Measurements from ENCODE around the gene RTCA.
"Not testable (repeated sequence)": the region's sequence is repeated elsewhere in the genome, so short reads cannot be mapped to it uniquely, and the experiment has no call there.

RTCA gene

GRCh38 chr1:100306735-100307313 is 40.8 kb downstream of the RTCA start:
- no peak for DNase-seq (ENCODE audit: low read depth in 2 of 2)

GRCh38 chr1:100308777-100309176 is 42.8 kb downstream of the RTCA start:
- DNase-seq (ENCODE audit: low read depth in 2 of 2), result no peak

- no peak for DNase-seq (ENCODE audit: low read depth in 2 of 2)
Measured at GRCh38 chr1:100309863-100310262, 43.8 kb downstream of the RTCA start.

GRCh38 chr1:100313382-100313781 is 47.4 kb downstream of the RTCA start:
- no peak for DNase-seq (ENCODE audit: low read depth in 2 of 2)

DNA sequence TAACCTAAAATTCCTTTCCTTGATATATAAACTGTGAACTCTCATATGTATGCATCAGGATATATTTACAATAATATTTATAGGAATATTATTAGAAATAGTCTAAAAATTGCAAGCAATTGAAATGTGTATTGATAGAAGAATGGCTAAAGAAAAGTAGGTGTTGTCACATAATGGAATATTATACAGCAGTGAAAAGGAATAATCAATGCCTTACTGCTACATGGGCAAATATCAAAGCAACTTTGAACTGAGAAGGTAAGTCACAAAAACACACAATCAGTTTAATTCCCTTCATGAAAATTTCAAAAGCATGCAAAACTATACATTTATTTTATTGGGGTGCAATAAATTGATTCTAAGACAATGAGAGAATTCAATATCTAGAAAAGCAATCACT is 50.6 kb downstream of the RTCA start:
- DNase-seq (ENCODE audit: low read depth in 2 of 2), result no peak

GRCh38 chr1:100320311-100321099 is 54.5 kb downstream of the RTCA start:
- no peak for DNase-seq (ENCODE audit: low read depth in 2 of 2)

DNA sequence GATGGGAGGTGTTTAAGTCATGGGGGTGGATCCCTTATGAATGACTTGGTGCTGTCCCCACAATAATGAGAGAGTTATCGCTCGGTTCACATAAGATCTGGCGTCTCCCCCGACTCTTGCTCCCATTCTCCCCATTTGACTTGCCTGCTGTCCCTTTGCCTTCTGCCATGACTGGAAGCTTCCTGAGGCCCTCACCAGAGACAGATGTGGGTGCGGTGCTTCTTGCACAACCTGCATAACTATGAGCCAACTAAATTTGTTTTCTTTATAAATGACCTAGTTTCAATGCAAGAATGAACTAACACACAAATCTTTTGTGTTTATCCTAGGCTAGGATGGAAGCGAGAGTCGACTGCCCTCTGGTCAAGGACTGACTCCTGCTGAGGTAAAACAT is 55.1 kb downstream of the RTCA start:
- DNase-seq (ENCODE audit: low read depth in 2 of 2), result no peak

DNA sequence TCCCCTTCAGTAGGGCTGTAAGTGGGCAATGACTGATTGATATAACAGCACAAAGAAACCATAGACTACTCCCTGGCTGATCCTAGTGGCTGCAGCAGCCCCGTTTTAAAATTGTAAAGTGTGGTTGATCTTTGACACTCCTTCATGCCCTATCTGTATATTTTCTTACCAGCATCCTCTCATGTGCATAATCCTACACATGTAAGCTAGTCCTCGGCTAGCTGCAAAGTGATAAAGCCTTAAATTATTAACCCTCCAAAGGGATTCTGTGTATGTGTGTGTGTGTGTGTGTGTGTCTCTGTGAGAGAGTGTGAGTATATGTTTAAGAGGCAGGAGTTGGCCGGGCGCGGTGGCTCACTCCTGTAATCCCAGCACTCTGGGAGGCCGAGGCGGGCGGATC is 55.5 kb downstream of the RTCA start:
- DNase-seq (ENCODE audit: low read depth in 2 of 2), result no peak

- no peak for DNase-seq (ENCODE audit: low read depth in 2 of 2)
Measured at GRCh38 chr1:100322436-100323211, 56.6 kb downstream of the RTCA start.

- no peak for DNase-seq (ENCODE audit: low read depth in 2 of 2)
Measured at GRCh38 chr1:100323419-100324106, 57.5 kb downstream of the RTCA start.

- DNase-seq (ENCODE audit: low read depth in 2 of 2), result no peak
Measured at GRCh38 chr1:100325415-100326324, 59.7 kb downstream of the RTCA start.

GRCh38 chr1:100326325-100326670 is 60.3 kb downstream of the RTCA start:
- DNase-seq (ENCODE audit: low read depth in 2 of 2), result not testable (repeated sequence)

DNA sequence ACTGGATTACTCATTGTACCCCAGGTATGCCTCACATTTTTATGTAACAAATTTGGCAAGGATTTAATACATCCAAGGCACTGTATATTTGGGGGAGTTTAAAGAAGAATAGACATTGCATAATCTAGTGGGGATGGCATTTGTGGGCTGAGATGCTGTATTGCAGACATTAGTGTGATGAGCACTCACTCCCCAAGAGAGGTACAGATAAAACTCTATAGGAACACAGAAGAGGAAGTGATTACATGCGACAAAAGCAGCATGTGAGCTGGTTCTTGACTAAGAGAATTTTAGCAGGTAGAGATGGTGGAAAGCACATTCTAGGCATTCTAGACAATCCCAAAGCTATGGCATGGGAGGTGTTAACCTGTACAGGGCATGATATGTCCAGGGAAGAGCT is 62.1 kb downstream of the RTCA start:
- DNase-seq (ENCODE audit: low read depth in 2 of 2), result no peak

- DNase-seq (ENCODE audit: low read depth in 2 of 2), result not testable (repeated sequence)
Measured at GRCh38 chr1:100331146-100331545, 65.1 kb downstream of the RTCA start.

DNA sequence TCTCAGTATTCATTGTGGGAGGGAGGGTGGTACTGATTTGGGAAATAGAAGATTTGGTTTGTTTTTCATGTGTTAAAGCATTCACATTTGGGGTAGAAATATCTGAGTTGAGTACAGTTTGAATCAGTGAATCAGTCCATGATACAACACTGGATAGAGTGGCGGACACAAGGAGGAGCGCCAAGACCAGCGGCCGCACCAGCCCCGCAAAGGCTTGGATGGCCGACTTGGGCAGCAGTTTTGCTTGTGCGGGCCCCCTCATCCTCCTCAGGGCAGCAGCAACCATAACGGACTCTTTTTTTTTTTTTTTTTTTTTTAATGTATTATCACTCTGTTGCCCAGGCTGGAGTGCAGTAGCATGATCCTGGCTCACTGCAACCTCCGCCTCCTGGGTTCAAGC is 66.3 kb downstream of the RTCA start:
- no peak for DNase-seq (ENCODE audit: low read depth in 2 of 2)

DNA sequence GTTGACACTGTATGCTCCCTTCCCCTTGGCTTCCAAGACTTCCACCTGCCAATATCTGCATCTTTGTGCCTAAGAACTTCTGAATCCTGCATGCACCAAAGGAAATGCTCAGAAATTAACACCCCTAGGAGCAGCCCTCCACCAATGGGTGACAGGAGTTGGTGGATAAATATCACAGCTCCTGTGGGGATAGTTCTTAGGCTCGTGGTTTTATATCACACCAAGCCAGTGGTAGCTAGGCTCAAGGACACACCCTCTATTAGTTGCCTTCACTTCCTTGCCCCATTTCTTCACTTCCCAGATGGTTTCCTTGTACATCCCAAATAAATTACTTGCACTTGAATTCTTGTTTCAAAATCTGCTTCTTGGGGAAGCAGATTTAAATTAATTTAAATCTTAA is 69.4 kb downstream of the RTCA start:
- no peak for DNase-seq (ENCODE audit: low read depth in 2 of 2)

- not testable (repeated sequence) for DNase-seq (ENCODE audit: low read depth in 2 of 2)
Measured at GRCh38 chr1:100337878-100338277, 71.9 kb downstream of the RTCA start.

- not testable (repeated sequence) for DNase-seq (ENCODE audit: low read depth in 2 of 2)
Measured at GRCh38 chr1:100339735-100340134, 73.7 kb downstream of the RTCA start.

DNA sequence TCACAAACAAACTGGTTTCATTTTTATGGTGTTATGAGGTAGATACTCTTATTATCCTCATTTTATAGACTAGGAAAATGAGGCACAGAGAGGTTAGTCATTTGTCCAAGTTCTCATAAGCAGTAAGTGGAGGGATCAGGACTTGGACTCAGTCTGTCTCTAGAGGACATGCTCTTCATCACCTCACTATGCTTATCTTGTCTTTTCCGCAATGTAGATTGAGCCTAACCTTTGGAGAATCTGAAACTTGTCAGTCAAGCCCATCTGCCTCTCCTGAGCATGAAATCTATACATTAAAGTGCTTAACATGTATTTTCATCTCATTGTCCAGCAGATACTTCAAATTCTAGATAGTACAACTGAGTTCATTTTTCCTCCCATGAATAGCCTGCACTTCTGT is 74.5 kb downstream of the RTCA start:
- no peak for DNase-seq (ENCODE audit: low read depth in 2 of 2)

DNA sequence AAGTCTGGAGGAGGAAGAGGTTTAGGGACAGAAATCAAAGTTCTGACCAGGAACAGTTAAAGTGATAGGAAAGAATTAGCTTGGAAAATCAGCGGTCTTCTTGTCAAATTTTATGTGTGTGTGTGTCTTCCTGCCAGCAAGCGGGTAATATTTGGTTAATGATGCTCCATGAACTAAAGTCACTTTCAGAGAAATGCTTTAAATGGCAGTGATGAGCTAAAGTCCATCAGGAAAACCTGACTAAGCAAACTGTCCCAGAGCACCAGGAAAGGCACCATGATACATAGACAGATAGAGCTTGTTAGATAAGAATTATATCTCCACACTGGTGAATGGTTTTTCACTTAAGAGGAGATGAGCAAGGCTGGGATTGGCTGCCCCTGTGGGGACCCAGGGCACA is 76.3 kb downstream of the RTCA start:
- no peak for DNase-seq (ENCODE audit: low read depth in 2 of 2)

Measured in stimulated activated CD8-positive, alpha-beta memory T cell treated with anti-CD3 and anti-CD28 coated beads, Interleukin-2, amount 100 ng/mL, for 48 hours (primary cell).